PC-3 (cell line): Measurements from ENCODE around the gene NACC1. TPM values are rescaled to one million over a fixed set of nuclear protein-coding genes. Genes with fewer than 3 reads are reported as not detected.
A peak's percentile ranks its signal among the peaks of the same experiment; 100 is the strongest.

ENCODE experiments used
- ATAC-seq: fragments of 200-7000 bp; cut with Tn5 transposase; 2 replicates; pipeline ENCODE4 v1.9.1; 2020; ENCODE audit warnings: mild to moderate bottlenecking, moderate library complexity
- BruUV-seq: library from RNA; stranded (reverse); fragments of 400-500 nt; replicated peaks from 2 replicates; lab custom pipeline; 2021; lab: Mats Ljungman, UMichigan
- CTCF ChIA-PET: fragments of 300-600 bp; sonication (Branson Sonifier 250); formaldehyde crosslinking; loops from one replicate; lab custom pipeline; 2022; ENCODE audit warnings: antibody characterized with exemption; lab: Charles Lee
- POLR2A ChIA-PET: fragments of 300-600 bp; sonication (Branson Sonifier 250); formaldehyde crosslinking; loops from one replicate; lab custom pipeline; 2022; ENCODE audit warnings: antibody characterized with exemption; ENCODE audit not compliant: unreplicated experiment; lab: Charles Lee
- DNase-seq: peaks from one replicate; pipeline ENCODE4 v3.0.0-alpha.2; 2015
- H2AFZ ChIP-seq: fragments of 300-600 bp; sonication (generic); 2 replicates; pipeline ENCODE4 v1.6.0; 2016; ENCODE audit warnings: antibody characterized with exemption, low read length
- H3F3A ChIP-seq: fragments of 300-600 bp; sonication (generic); one replicate; pipeline ENCODE4 v1.6.0; 2017; ENCODE audit warnings: antibody characterized with exemption, low read length, control low read depth, mild to moderate bottlenecking; ENCODE audit not compliant: unreplicated experiment
- H3K27ac ChIP-seq: fragments of 300-600 bp; sonication (generic); 2 replicates; pipeline ENCODE4 v1.5.1; 2016; ENCODE audit warnings: mild to moderate bottlenecking, low read length
- H3K27me3 ChIP-seq: fragments of 300-600 bp; sonication (generic); 2 replicates; pipeline ENCODE4 v1.6.1; 2016; ENCODE audit warnings: low read length, mixed read lengths
- H3K36me3 ChIP-seq: fragments of 300-600 bp; sonication (generic); 2 replicates; pipeline ENCODE4 v1.6.1; 2016; ENCODE audit warnings: low read depth, mixed run types, low read length, mixed read lengths
- H3K4me1 ChIP-seq: fragments of 300-600 bp; sonication (generic); 2 replicates; pipeline ENCODE4 v1.5.1; 2016; ENCODE audit warnings: low read length; ENCODE audit not compliant: insufficient read depth
- H3K4me2 ChIP-seq: fragments of 300-600 bp; sonication (generic); 2 replicates; pipeline ENCODE4 v1.6.0; 2016; ENCODE audit warnings: low read length
- H3K4me3 ChIP-seq: fragments of 300-600 bp; sonication (generic); 2 replicates; pipeline ENCODE4 v1.5.1; 2016; ENCODE audit warnings: mild to moderate bottlenecking, low read length, mixed read lengths
- H3K79me2 ChIP-seq: fragments of 300-600 bp; sonication (generic); 2 replicates; pipeline ENCODE4 v1.6.1; 2017; ENCODE audit warnings: low read length, mixed read lengths
- H3K9ac ChIP-seq: fragments of 300-600 bp; sonication (generic); 2 replicates; pipeline ENCODE4 v1.6.0; 2016; ENCODE audit warnings: mild to moderate bottlenecking, low read length
- H3K9me2 ChIP-seq: fragments of 300-600 bp; sonication (generic); replicated peaks from 2 replicates; pipeline ENCODE4 v1.6.1; 2016; ENCODE audit warnings: mixed run types, low read length, mixed read lengths
- H3K9me3 ChIP-seq: fragments of 300-600 bp; sonication (generic); 2 replicates; pipeline ENCODE4 v1.6.1; 2016; ENCODE audit warnings: low read length, mixed read lengths
- H4K20me1 ChIP-seq: fragments of 300-600 bp; sonication (generic); 2 replicates; pipeline ENCODE4 v1.6.1; 2016; ENCODE audit warnings: low read length, mixed read lengths
- CTCF ChIP-seq: fragments of 300-600 bp; sonication (generic); conservative IDR thresholded peaks from 2 replicates; pipeline ENCODE4 v1.5.1; 2017; ENCODE audit warnings: antibody characterized with exemption, low read depth, mild to moderate bottlenecking, low read length
- EZH2 ChIP-seq: fragments of 300-600 bp; sonication (generic); IDR thresholded peaks from one replicate; pipeline ENCODE4 v1.6.1; 2017; ENCODE audit warnings: antibody characterized with exemption, mild to moderate bottlenecking, low read length; ENCODE audit not compliant: unreplicated experiment
- EZH2phosphoT487 ChIP-seq: fragments of 300-600 bp; sonication (generic); IDR thresholded peaks from 2 replicates; pipeline ENCODE4 v1.6.1; 2018; ENCODE audit warnings: mild to moderate bottlenecking, antibody characterized with exemption, low read length, borderline replicate concordance
- intact Hi-C: fragments of 100-400 bp; cut with micrococcal nuclease; formaldehyde crosslinking; loops from 2 replicates; pipeline ENCODE4 v1.9.0; 2023
- total RNA-seq: library from RNA; depleted of rRNA; stranded (reverse); fragments of >200 nt; gene quantifications from 2 replicates; pipeline ENCODE4 v1.2.3, GENCODE V29; 2014

NACC1 gene
- total RNA-seq, 1 experiment from 2014 or later, result 266 TPM

- H3K9me3 ChIP-seq, result no peaks in the 10 kb centered on the region
- no peaks in the 10 kb centered on the region for H3F3A ChIP-seq
- peaks cover 5% of the 10 kb centered on the region; the same call in 1 of the 2 replicates for H3K36me3 ChIP-seq
- BruUV-seq, result no TSS peak
- peaks cover 10% of the 10 kb centered on the region; the same call in 1 of the 2 replicates for H3K4me1 ChIP-seq
- no peaks in the 10 kb centered on the region for H3K27me3 ChIP-seq
- H4K20me1 ChIP-seq, result no peaks in the 10 kb centered on the region
- H3K4me2 ChIP-seq, result peak overlapping the region; percentile 52
- no peak overlapping the region for H3K27ac ChIP-seq
- peak overlapping the region; percentile 14; the same call in 1 of the 2 replicates for H3K9ac ChIP-seq
- no peaks in the 10 kb centered on the region for H3K9me2 ChIP-seq
- peak overlapping the region; percentile 57 for H3K4me3 ChIP-seq
- intact Hi-C loops, result loop anchor here (5.0 kb wide), 1 partner anchor 48 kb away; the partner anchor contains the start of genes IER2 and STX10
- peak overlapping the region; percentile 70 for H2AFZ ChIP-seq
- TF ChIP-seq CTCF, result peak; percentile 94
- TF ChIP-seq EZH2phosphoT487, result no peak
- ChIA-PET CTCF (interaction anchor here (0.6 to 2.3 kb wide), 4 partner anchors 10 to 1507 kb away, joined by 8 to 16 read pairs (median 10); no protein-coding TSS in a partner anchor), POLR2A (interaction anchor here (0.6 kb wide), 1 partner anchor 50 kb away, joined by 6 read pairs; no protein-coding TSS in a partner anchor)
- DNase-seq, result peak; percentile 50
- H3K79me2 ChIP-seq, result no peaks in the 10 kb centered on the region
- ATAC-seq, result peak; percentile 17
Measured at GRCh38 chr19:13104360-13104847, 13.7 kb upstream of the NACC1 start.

- H3K9ac ChIP-seq, result 0 out of 2 replicates have a peak overlapping the region, but pooled peaks have one; percentile 14
Measured at GRCh38 chr19:13104848-13105711, 13.0 kb upstream of the NACC1 start.

More at GRCh38 chr19:13104848-13105711, 13.0 kb upstream of the NACC1 start:
- ChIA-PET CTCF (interaction anchor here (0.6 to 2.3 kb wide), 4 partner anchors 11 to 140 kb away, joined by 8 to 16 read pairs (median 10); no protein-coding TSS in a partner anchor), POLR2A (interaction anchor here (0.6 to 0.8 kb wide), 3 partner anchors 11 to 128 kb away, joined by 3 to 17 read pairs (median 6); no protein-coding TSS in a partner anchor)
- Histone ChIP-seq H3K4me3 (peak overlapping the region; percentile 57), H2AFZ (peak overlapping the region; percentile 70), H3F3A (no peaks in the 10 kb centered on the region), H3K79me2 (no peaks in the 10 kb centered on the region), H4K20me1 (no peaks in the 10 kb centered on the region), H3K27me3 (no peaks in the 10 kb centered on the region), H3K9me2 (no peaks in the 10 kb centered on the region), H3K9me3 (no peaks in the 10 kb centered on the region), H3K36me3 (peaks cover 10% of the 10 kb centered on the region; the same call in 1 of the 2 replicates), H3K4me1 (peaks cover 10% of the 10 kb centered on the region; the same call in 1 of the 2 replicates), H3K27ac (no peak overlapping the region), H3K4me2 (peak overlapping the region; percentile 52)
- BruUV-seq, result TSS peak; percentile 49
- DNase-seq, result no peak
- TF ChIP-seq EZH2phosphoT487 (no peak), EZH2 (no peak), CTCF (peak; percentile 49; the same call in 1 of the 2 replicates)
- ATAC-seq, result peak; percentile 11; the same call in 1 of the 2 replicates
- intact Hi-C loops, result loop anchor here (5.0 kb wide), 1 partner anchor 47 kb away; the partner anchor contains the start of genes IER2 and STX10
